ENCODE results near the gene MAP3K6. TPM values are rescaled to one million over a fixed set of nuclear protein-coding genes. Genes with fewer than 3 reads are reported as not detected.

MAP3K6 gene
- total RNA-seq, 4 donors from 2014 or later, result 26.4 to 129 (median 35.1) TPM

DNA sequence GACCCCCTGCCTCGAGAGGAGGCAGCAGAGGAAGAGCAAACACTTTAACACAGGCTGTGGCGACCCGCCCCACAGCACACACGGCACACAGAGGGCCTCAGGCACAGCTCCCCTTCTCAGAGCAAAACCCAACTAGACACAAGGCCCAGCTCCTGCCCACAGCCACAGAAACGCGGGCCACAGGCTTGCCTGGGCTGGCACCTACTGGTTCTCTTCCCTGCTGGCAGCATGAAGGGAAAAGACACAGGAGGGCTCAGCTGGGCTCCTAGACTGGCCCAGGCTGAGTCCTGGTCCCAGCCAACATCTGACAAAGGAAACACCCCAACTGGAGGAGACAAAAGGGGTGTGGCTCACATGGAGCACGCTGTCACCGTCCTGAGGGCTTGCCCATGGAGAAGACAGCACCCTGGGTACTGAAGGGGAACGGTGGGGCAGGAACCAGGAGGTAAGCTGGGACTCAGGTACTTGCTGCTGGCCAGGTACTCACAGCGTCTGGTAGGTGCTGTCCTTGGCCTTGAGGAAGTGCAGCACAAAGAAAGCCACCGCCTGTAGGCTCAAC, 12.9 kb upstream of the MAP3K6 start:
- TF ChIP-seq, protein P1, sequence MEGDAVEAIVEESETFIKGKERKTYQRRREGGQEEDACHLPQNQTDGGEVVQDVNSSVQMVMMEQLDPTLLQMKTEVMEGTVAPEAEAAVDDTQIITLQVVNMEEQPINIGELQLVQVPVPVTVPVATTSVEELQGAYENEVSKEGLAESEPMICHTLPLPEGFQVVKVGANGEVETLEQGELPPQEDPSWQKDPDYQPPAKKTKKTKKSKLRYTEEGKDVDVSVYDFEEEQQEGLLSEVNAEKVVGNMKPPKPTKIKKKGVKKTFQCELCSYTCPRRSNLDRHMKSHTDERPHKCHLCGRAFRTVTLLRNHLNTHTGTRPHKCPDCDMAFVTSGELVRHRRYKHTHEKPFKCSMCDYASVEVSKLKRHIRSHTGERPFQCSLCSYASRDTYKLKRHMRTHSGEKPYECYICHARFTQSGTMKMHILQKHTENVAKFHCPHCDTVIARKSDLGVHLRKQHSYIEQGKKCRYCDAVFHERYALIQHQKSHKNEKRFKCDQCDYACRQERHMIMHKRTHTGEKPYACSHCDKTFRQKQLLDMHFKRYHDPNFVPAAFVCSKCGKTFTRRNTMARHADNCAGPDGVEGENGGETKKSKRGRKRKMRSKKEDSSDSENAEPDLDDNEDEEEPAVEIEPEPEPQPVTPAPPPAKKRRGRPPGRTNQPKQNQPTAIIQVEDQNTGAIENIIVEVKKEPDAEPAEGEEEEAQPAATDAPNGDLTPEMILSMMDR (IDR thresholded peaks at IDR 0.05; ENCODE audit: low read depth), result no peak

DNA sequence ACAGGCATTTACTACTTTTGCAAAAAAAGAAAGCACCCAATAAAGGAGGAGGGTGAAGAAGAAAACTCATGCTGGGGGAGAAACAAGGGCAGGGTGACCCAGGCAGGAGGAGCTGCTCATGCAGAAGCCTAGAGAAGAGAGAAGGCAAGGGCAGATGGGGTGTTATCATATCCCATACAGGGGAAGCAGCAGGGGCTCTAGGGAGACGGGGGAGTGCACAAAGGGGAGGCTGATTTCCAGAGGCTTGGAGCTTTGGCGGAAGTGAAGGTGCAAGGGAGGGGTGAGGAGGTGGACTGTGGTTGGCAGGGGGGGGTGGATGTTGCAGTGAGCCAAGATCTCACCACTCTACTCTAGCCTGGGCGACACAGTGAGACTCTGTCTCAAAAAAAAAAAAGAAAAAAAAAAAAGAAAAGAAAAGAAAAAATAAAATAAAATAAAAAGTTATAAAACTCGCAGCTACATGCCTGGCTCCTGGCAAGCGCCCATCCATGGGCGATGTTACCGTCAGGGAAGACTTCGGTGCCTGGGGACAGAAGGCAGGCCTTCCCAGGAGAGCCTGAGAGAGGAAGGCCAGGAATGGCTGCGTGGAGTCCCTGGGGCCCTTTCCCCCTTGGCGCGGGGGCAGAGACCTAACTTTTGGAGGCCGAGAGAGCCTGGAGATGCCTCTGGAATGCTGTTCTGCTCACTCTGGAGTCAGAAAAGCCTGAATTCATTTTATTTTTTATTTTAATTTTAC, 11.2 kb upstream of the MAP3K6 start:
- TF ChIP-seq, protein P1 (IDR thresholded peaks at IDR 0.05; ENCODE audit: low read depth), result no peak

DNA sequence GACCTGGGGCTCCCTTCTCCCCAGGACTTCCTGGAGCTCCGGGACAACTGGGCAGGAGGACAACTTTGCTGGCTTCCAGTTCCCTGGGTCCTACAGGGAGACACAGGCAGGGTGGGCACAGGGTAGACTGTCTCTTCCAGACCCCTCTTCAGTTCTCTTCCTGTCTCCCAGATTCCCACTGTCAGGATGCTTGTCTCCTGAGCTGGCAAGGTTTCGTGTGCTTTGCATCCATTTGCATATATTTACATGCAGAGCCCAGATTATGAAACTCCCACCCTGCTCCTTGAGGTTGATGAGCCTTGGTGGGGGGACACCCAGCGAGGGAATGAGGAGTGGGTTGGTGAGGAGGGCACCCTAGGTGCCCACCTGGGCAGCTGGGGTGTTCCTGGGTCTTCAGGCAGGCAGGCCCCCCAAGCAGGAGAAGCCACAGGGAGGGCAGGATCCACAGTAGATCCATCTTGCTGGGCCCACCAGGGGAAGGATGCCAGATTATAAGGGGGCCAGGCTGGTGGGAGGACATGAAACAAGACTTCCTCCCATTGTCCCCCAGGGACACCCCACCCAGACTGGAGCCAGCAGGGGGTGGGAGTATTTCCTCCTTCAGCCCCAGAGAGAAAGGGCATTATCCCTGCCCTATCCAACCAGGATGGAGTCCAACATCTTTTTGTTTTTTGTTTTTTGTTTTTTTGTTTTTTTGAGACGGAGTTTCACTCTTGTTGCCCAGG, 7.8 kb upstream of the MAP3K6 start, which contains the start of gene FCN3:
FCN3 (minus strand) TSS at position 463 of the 725 bp plus-strand sequence; CDS start at position 457, 6 bp downstream.
- TF ChIP-seq, protein P1 (IDR thresholded peaks at IDR 0.05; ENCODE audit: low read depth), result no peak

DNA sequence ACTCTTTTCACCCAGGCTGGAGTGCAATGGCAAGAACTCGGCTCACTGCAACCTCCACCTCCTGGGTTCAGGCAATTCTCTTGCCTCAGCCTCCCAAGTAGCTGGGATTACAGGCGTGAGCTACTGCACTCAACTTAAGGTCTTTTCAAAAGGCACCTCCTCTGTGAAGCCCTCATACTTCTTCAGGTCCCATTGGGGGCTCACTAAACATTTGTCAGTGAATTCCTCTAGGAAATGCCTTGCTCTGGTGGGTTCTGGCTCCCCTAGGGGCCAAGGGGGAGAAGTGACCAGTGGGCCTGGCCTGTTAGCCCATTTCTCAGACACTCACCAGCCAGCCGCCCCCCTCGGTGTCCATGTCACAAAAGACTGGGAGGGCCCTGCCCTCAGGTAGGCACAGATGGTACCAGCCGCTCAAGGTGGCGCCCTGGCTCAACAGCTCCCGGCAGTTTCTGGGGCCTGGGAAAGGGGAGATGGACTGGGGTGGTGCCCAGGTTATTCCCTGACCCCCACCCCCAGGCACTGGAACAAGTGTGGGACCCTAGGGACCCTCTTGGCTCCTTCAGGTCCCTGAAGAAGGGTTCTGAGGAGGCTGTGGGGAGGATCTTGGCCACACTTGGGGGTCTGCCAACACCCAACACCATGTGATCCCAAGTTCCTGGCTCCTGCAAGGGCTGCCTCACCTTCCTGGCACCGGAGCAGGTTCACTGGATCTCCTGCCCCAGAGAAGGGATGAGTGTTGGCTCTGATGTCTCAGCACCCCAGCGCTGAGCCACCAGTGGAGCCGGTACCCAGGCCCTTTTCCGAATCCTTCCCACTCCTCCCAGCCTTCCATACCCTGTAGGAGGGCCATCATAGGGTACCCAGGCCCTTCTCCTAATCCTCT, 6.3 kb upstream of the MAP3K6 start:
- TF ChIP-seq, protein P1 (IDR thresholded peaks at IDR 0.05; ENCODE audit: low read depth), result no peak

DNA sequence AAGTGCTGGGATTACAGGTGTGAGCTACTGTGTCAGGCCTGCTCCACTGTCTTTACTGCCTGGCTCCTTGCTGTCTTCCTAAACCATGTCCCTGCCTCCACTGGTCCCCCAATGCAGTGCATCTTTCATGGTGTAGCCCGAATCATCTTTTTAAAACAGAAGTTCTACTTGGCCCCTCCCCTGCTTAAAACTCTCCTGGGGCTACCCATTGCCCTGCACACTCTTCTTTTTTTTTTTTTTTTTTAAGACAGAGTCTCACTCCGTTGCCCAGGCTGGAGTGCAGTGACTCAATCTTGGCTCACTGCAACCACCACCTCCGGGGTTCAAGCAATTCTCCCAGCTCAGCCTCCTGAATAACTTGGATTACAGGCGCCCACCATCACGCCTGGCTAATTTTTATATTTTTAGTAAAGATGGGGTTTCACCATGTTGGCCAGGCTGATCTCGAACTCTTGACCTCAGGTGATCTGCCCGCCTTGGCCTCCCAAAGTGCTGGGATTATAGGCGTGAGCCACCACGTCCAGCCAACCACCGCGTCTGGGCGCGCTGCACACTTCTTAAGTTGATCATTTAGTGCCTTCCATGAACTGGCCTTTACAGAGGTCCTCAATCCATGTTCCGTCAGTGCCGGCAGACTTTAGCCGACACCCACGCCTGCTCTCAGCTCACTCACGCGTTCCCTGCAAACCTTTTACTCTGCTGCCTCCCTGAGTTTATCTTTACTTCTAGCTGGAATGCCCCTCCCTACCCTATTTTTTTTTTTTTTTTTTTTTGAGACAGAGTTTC, 5.5 kb upstream of the MAP3K6 start:
- TF ChIP-seq, protein P1 (IDR thresholded peaks at IDR 0.05; ENCODE audit: low read depth), result no peak

DNA sequence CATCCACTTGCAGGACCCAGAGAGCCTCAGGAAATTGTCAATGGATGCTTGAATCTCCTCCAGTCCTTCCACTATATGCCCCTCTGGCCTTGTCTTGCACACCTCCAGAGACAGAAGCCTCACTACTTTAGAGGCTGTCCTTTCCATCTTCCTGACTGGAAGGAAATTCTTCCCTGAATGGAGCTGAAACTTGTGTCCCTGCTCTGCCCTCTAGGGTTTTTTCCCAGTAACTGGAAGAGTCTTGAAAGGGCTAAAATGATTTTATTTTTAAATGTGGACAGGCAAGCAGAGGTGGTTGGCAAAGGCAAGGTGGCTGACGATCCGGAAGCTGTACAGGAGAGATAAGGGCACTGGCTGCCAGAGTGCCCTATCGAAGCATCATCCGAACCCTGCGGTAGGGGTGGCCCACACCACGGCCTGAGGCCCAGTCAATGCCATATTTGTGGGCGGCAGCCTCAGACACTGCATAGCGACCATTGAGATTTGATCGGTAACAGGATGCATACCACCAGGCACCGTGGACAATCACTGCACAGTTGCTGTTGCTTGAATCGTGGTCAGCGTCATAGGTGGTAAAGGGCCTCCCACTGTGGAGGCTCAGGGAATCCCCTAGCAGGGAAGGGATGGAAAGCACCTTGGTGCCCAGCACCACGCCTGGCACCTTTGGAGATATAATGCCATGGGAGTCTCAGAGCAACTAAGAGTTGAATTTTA, 2.3 kb upstream of the MAP3K6 start:
- TF ChIP-seq, protein P1 (IDR thresholded peaks at IDR 0.05; ENCODE audit: low read depth), result no peak
